H1 (cell line): ENCODE measurements around the gene KRTAP20-4. TPM values are rescaled to one million over a fixed set of nuclear protein-coding genes. Genes with fewer than 3 reads are reported as not detected.

Experiments
- CTCF ChIA-PET: fragments of 300-600 bp; sonication (Branson Sonifier 250); formaldehyde crosslinking; loops from one replicate; lab custom pipeline; 2021; ENCODE audit not compliant: partially characterized antibody; lab: Charles Lee
- POLR2A ChIA-PET: fragments of 300-600 bp; sonication (Branson Sonifier 250); formaldehyde crosslinking; loops from one replicate; lab custom pipeline; 2021; ENCODE audit warnings: inconsistent platforms; ENCODE audit not compliant: partially characterized antibody; lab: Charles Lee
- DNase-seq, 2 experiments: peaks; one replicate each; pipeline versions ENCODE4 v3.0.0 to v3.0.0-alpha.2; 2010 to 2022; ENCODE audit warnings: low spot score in 2 of 2, low read depth in 1 of 2, mixed read lengths in 1 of 2
- FAIRE-seq: peaks from 2 replicates; lab custom pipeline; 2011; peaks lifted over from hg19 to GRCh38; lab: Jason Lieb, UNC
- H2AFZ ChIP-seq: 2 replicates; pipeline ENCODE4 v1.8.1; 2012; ENCODE audit warnings: low read length, inconsistent platforms
- H2AK5ac ChIP-seq: 2 replicates; pipeline ENCODE4 v1.6.1; 2013; ENCODE audit warnings: low read depth, low read length
- H2BK120ac ChIP-seq: replicated peaks from 2 replicates; pipeline ENCODE3; 2013; ENCODE audit warnings: low read depth, low read length, inconsistent platforms
- H2BK12ac ChIP-seq: 2 replicates; pipeline ENCODE4 v1.6.1; 2013; ENCODE audit warnings: low read depth, low read length
- H2BK15ac ChIP-seq: 2 replicates; pipeline ENCODE4 v1.6.1; 2013; ENCODE audit warnings: low read length
- H2BK20ac ChIP-seq: 2 replicates; pipeline ENCODE4 v1.6.1; 2013; ENCODE audit warnings: low read length
- H2BK5ac ChIP-seq: 2 replicates; pipeline ENCODE4 v1.6.1; 2013; ENCODE audit warnings: low read depth, low read length
- H3K14ac ChIP-seq: 2 replicates; pipeline ENCODE4 v1.6.1; 2013; ENCODE audit warnings: inconsistent platforms; ENCODE audit not compliant: insufficient read length
- H3K18ac ChIP-seq: 2 replicates; pipeline ENCODE4 v1.6.1; 2013; ENCODE audit warnings: low read length; ENCODE audit errors: extremely low read depth
- H3K23ac ChIP-seq: 2 replicates; pipeline ENCODE4 v1.6.1; 2013; ENCODE audit warnings: inconsistent platforms; ENCODE audit not compliant: insufficient read length
- H3K23me2 ChIP-seq: 2 replicates; pipeline ENCODE4 v1.6.1; 2013; ENCODE audit warnings: low read depth, low read length
- H3K27ac ChIP-seq: 2 replicates; pipeline ENCODE4 v1.6.1; 2011; ENCODE audit warnings: low read depth, low read length, inconsistent platforms
- H3K27me3 ChIP-seq, 4 experiments: replicated peaks in 1 of 4; 1 replicate in 1 of 4; 2 replicates in 3 of 4; pipeline versions ENCODE4 v1.6.1 to v1.8.1; 2011 to 2013; ENCODE audit warnings: low read length in 3 of 4, mild to moderate bottlenecking in 3 of 4, inconsistent platforms in 2 of 4, mixed read lengths in 2 of 4, moderate library complexity in 1 of 4; ENCODE audit not compliant: control insufficient read depth in 3 of 4, insufficient read depth in 3 of 4; ENCODE audit errors: extremely low read depth in 1 of 4
- H3K36me3 ChIP-seq, 4 experiments: 2 replicates each; pipeline versions ENCODE4 v1.6.1 to v1.8.1; 2011 to 2013; ENCODE audit warnings: mild to moderate bottlenecking in 4 of 4, low read length in 3 of 4, moderate library complexity in 2 of 4, control low read depth in 1 of 4, inconsistent platforms in 1 of 4; ENCODE audit not compliant: insufficient read depth in 4 of 4, control insufficient read depth in 2 of 4
- H3K4ac ChIP-seq: replicated peaks from 2 replicates; pipeline ENCODE3; 2013; ENCODE audit warnings: low read length, low read depth, mixed read lengths, inconsistent platforms; ENCODE audit not compliant: insufficient read length
- H3K4me1 ChIP-seq, 4 experiments: replicated peaks in 1 of 4; 1 replicate in 1 of 4; 2 replicates in 3 of 4; pipeline versions ENCODE4 v1.6.1 to v1.8.1; 2011 to 2013; ENCODE audit warnings: low read length in 3 of 4, inconsistent platforms in 2 of 4, mixed read lengths in 1 of 4; ENCODE audit not compliant: insufficient read depth in 4 of 4, control insufficient read depth in 3 of 4
- H3K4me2 ChIP-seq, 2 experiments: 2 replicates each; pipeline versions ENCODE4 v1.6.1 to v1.8.1; 2011 to 2013; ENCODE audit warnings: low read depth in 2 of 2, low read length in 2 of 2, control low read depth in 1 of 2, inconsistent platforms in 1 of 2, mild to moderate bottlenecking in 1 of 2; ENCODE audit not compliant: insufficient read depth in 1 of 2
- H3K4me3 ChIP-seq, 4 experiments: fragments of 200-600, 300-600 bp in 1 of 4; sonication (generic), shearing (Covaris generic), sonication (Bioruptor Twin) in 1 of 4; 2 replicates each; pipeline versions ENCODE4 v1.5.1 to v1.8.1; 2011 to 2016; ENCODE audit warnings: low read length in 4 of 4, low read depth in 3 of 4, control low read depth in 2 of 4, inconsistent platforms in 2 of 4, mild to moderate bottlenecking in 2 of 4, mixed read lengths in 1 of 4, moderate library complexity in 1 of 4; ENCODE audit not compliant: insufficient read depth in 2 of 4; ENCODE audit errors: extremely low read depth in 1 of 4
- H3K56ac ChIP-seq: replicated peaks from 2 replicates; pipeline ENCODE3; 2013; ENCODE audit warnings: low read depth, mild to moderate bottlenecking, mixed read lengths, low read length, inconsistent platforms; ENCODE audit not compliant: insufficient read length
- H3K79me1 ChIP-seq: 2 replicates; pipeline ENCODE4 v1.6.1; 2013; ENCODE audit warnings: low read depth, low read length, control low read depth
- H3K79me2 ChIP-seq, 2 experiments: 2 replicates each; pipeline versions ENCODE4 v1.6.1 to v1.8.1; 2012 to 2013; ENCODE audit warnings: low read length in 2 of 2, mild to moderate bottlenecking in 2 of 2, inconsistent platforms in 1 of 2; ENCODE audit not compliant: insufficient read depth in 2 of 2, control insufficient read depth in 1 of 2
- H3K9ac ChIP-seq, 4 experiments: replicated peaks in 1 of 4; 1 replicate in 1 of 4; 2 replicates in 3 of 4; pipeline versions ENCODE4 v1.6.1 to v1.8.1; 2011 to 2013; ENCODE audit warnings: low read depth in 3 of 4, low read length in 3 of 4, control low read depth in 2 of 4, mild to moderate bottlenecking in 2 of 4, moderate library complexity in 2 of 4, inconsistent platforms in 1 of 4; ENCODE audit errors: extremely low read depth in 1 of 4
- H3K9me3 ChIP-seq, 2 experiments: 2 replicates each; pipeline versions ENCODE4 v1.6.1 to v1.8.1; 2012 to 2013; ENCODE audit warnings: mild to moderate bottlenecking in 2 of 2, moderate library complexity in 2 of 2, control low read depth in 1 of 2, inconsistent platforms in 1 of 2, low read depth in 1 of 2, low read length in 1 of 2, mixed read lengths in 1 of 2; ENCODE audit not compliant: insufficient read depth in 2 of 2
- H4K20me1 ChIP-seq, 2 experiments: replicated peaks in 1 of 2; 2 replicates each; pipeline versions ENCODE3 to v1.8.1; 2011 to 2013; ENCODE audit warnings: inconsistent platforms in 2 of 2, low read length in 2 of 2, mild to moderate bottlenecking in 1 of 2; ENCODE audit not compliant: insufficient read depth in 2 of 2, control insufficient read depth in 1 of 2
- H4K5ac ChIP-seq: 2 replicates; pipeline ENCODE4 v1.6.1; 2013; ENCODE audit warnings: low read length, low read depth, mixed read lengths, inconsistent platforms; ENCODE audit not compliant: insufficient read length
- H4K8ac ChIP-seq: 2 replicates; pipeline ENCODE4 v1.8.0; 2013; ENCODE audit warnings: mild to moderate bottlenecking, moderate library complexity, low read length, inconsistent platforms; ENCODE audit not compliant: insufficient read depth; ENCODE audit errors: extremely low read depth
- H4K91ac ChIP-seq: replicated peaks from 2 replicates; pipeline ENCODE3; 2013; ENCODE audit warnings: low read length, mixed read lengths, inconsistent platforms; ENCODE audit not compliant: insufficient read length
- CHD2 ChIP-seq: IDR thresholded peaks from 2 replicates; pipeline ENCODE4 v1.6.1; 2012; ENCODE audit warnings: low read length, improper control_type of control experiment
- NRF1 ChIP-seq: IDR thresholded peaks from 2 replicates; pipeline ENCODE4 v1.6.1; 2011; ENCODE audit warnings: mild to moderate bottlenecking, low read depth, low read length, improper control_type of control experiment
- WGBS, 2 experiments: shearing (Covaris generic) in 1 of 2; methylation state at CpG; one replicate each; pipeline versions ENCODE4 v1.1.6 to v1.1.7; 2013 to 2015; ENCODE audit warnings: low lambda C conversion rate in 2 of 2, mixed read lengths in 2 of 2, inconsistent platforms in 1 of 2, low coverage in 1 of 2, missing lambda C conversion rate in 1 of 2; ENCODE audit not compliant: insufficient replicate concordance in 2 of 2, insufficient coverage in 1 of 2, insufficient read length in 1 of 2; ENCODE audit errors: extremely low coverage in 1 of 2, missing lambda C conversion rate in 1 of 2; 5-methylcytosine and 5-hydroxymethylcytosine counted together
- polyA plus RNA-seq, 7 experiments: library from polyadenylated mRNA; depleted of rRNA in 3 of 7; stranded (reverse) in 5 of 7; unstranded in 2 of 7; fragments of >200 nt in 5 of 7; fragments of 200-250 nt in 2 of 7; gene quantifications; 1 replicate in 5 of 7; 2 replicates in 1 of 7; 4 replicates in 1 of 7; pipeline versions ENCODE4 v1.2.1 to v1.2.3, GENCODE V29; 2011 to 2013; ENCODE audit warnings: missing spikeins in 2 of 7, mixed read lengths in 2 of 7
- total RNA-seq: library from RNA; stranded (reverse); fragmentation: NEBNext Ultra II Directional; extraction: Animal tissue kit (Norgen Biotek cat#: 25700); gene quantifications from 2 replicates; pipeline ENCODE4 v1.2.1, GENCODE V29; 2021

The KRTAP20-4 gene
- total and polyA plus RNA-seq, 2 of the 8 experiments (the other 6 are each of a cell fraction or from before 2014, with no cell fraction given) = not detected

- Histone ChIP-seq H2AFZ (no peak within 1 kb of the TSS), H3K23ac (no peak within 1 kb of the TSS), H3K23me2 (no peaks in the 10 kb centered on the region), H3K4me3 (no peak within 1 kb of the TSS), H2BK20ac (no peak within 1 kb of the TSS), H3K18ac (no peak within 1 kb of the TSS), H2BK12ac (no peak within 1 kb of the TSS), H3K56ac (no peak within 1 kb of the TSS), H3K9me3 (no peaks in the 10 kb centered on the region; a peak in 1 of 4 replicates), H2BK15ac (no peak within 1 kb of the TSS), H2BK5ac (no peak within 1 kb of the TSS), H3K79me2 (no peaks in the 10 kb centered on the region), H3K4ac (no peak within 1 kb of the TSS), H2BK120ac (no peak within 1 kb of the TSS), H3K36me3 (no peaks in the 10 kb centered on the region), H2AK5ac (no peak within 1 kb of the TSS), H3K79me1 (no peaks in the 10 kb centered on the region), H4K5ac (no peak within 1 kb of the TSS), H3K9ac (no peak within 1 kb of the TSS), H4K91ac (no peak within 1 kb of the TSS), H3K4me2 (no peak within 1 kb of the TSS), H4K20me1 (no peaks in the 10 kb centered on the region), H3K4me1 (no peaks in the 10 kb centered on the region), H4K8ac (no peak within 1 kb of the TSS), H3K27me3 (no peaks in the 10 kb centered on the region)
- POLR2A ChIA-PET = no interaction called here
- no peak for DNase-seq
- no peak for FAIRE-seq
- 100% methylated on average over 2 of the region's 2 CpGs; no CpG with 5 or more reads in 1 of the 2 experiments for WGBS, 2 experiments
- CTCF ChIA-PET = interaction anchor here (1.5 kb wide), 1 partner anchor 10 kb away, joined by 4 read pairs; no protein-coding TSS in a partner anchor
- TF ChIP-seq NRF1 (no peak), CHD2 (no peak)
- TF ChIP-seq, all 59 proteins: peak for 0
- Histone ChIP-seq H3K27ac (no peak within 1 kb of the TSS), H3K14ac (no peak within 1 kb of the TSS)
Observed at GRCh38 chr21:30616125-30616524, 4.3 kb upstream of the KRTAP20-4 start, which contains the start of gene KRTAP20-1. TSS of gene KRTAP20-1 (plus strand) at chr21:30616425. CDS start at chr21:30616455, 30 bp downstream.
